Endothelial cell of umbilical vein (primary cell): Measurements from ENCODE around the gene MRGPRE.

Experiments
- CTCF ChIP-seq, 2 donors: IDR thresholded peaks; 1 replicate in 1 of 2; 2 replicates in 1 of 2; pipeline ENCODE4 v1.5.1; 2011; ENCODE audit warnings: low read length in 2 of 2, mild to moderate bottlenecking in 2 of 2, moderate library complexity in 2 of 2, control low read depth in 1 of 2, inconsistent platforms in 1 of 2, low read depth in 1 of 2; ENCODE audit not compliant: insufficient read depth in 1 of 2; ENCODE audit errors: extremely low read depth in 1 of 2
- EZH2 ChIP-seq: IDR thresholded peaks from 2 replicates; pipeline ENCODE4 v1.6.1; 2012; ENCODE audit warnings: borderline replicate concordance, low read depth, mild to moderate bottlenecking, moderate library complexity, low read length, inconsistent platforms; ENCODE audit not compliant: severe bottlenecking
- FOS ChIP-seq: IDR thresholded peaks from 2 replicates; pipeline ENCODE4 v1.6.1; 2011; ENCODE audit warnings: mild to moderate bottlenecking, low read length, moderate library complexity, borderline replicate concordance; ENCODE audit not compliant: insufficient read depth
- POLR2A ChIP-seq: IDR thresholded peaks from 2 replicates; pipeline ENCODE4 v1.6.1; 2012; ENCODE audit warnings: low read depth, mild to moderate bottlenecking, control low read depth, low read length
- POLR2AphosphoS5 ChIP-seq: IDR thresholded peaks from 2 replicates; pipeline ENCODE4 v1.6.1; 2012; ENCODE audit warnings: low read depth, mild to moderate bottlenecking, control low read depth, low read length, moderate library complexity; ENCODE audit not compliant: insufficient read depth

DNA sequence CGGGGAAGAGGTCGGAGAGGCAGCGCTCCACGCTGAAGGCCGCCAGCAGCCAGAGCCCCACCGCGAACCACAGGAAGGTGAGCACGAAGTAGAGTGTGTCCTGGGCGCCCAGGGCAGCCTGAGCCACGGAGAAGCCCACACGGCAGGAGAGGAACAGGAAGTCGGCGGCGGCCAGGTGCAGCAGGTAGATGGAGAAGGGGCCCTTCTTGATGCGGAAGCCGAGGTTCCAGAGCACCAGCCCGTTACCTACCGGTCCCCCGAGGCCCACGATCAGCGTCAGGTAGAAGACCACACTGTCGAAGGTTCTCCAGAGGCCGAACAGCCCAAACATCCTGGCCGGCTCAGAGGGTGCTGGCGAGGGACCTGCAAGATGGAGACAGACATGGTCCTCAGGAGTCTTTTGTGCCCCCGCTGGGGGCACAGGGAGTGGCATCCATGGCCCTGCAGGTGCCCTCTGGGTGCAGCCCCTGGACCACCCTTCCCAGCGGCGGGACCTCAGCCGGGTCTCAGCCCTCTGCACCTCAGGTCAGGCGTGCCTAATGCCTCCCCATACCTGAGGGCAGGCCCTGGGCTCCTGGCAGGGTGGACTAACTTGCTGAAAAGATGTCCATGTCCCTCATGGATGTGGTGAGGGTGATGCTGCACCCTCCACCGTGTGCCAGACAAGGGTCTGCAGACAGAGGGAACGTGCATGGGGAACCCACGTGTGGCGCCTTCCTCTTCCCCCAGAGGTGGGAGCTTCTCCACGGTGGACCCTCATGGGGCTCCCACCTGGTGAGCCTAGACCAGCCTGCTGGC, 13.5 kb downstream of the MRGPRE start, which contains the start of gene MRGPRG:
- TF ChIP-seq EZH2 (no peak), CTCF (IDR thresholded peaks at IDR 0.05; ENCODE audit: extremely low read depth in 1 of 2, insufficient read depth in 1 of 2, low read depth in 1 of 2, low read length in 2 of 2) (no peak), POLR2A (no peak), POLR2AphosphoS5 (no peak), FOS (no peak)
